Large intestine (tissue), 3 donors: Measurements from ENCODE around the gene RNF115. TPM values are rescaled to one million over a fixed set of nuclear protein-coding genes. Genes with fewer than 3 reads are reported as not detected.
"Not testable (repeated sequence)": the region's sequence is repeated elsewhere in the genome, so short reads cannot be mapped to it uniquely, and the experiment has no call there.

Experiments
- DNase-seq, 2 donors: peaks; one replicate each; pipeline versions ENCODE4 v3.0.0 to v3.0.0-alpha.2; 2013
- H3K27ac ChIP-seq: one replicate; pipeline ENCODE4 v1.5.1; 2013; ENCODE audit warnings: low read length
- H3K27me3 ChIP-seq: 2 replicates; pipeline ENCODE4 v1.6.1; 2013; ENCODE audit warnings: low read length; ENCODE audit not compliant: control insufficient read depth, insufficient read depth
- H3K36me3 ChIP-seq: 2 replicates; pipeline ENCODE4 v1.6.1; 2013; ENCODE audit warnings: low read length; ENCODE audit not compliant: control insufficient read depth, insufficient read depth
- H3K4me1 ChIP-seq: one replicate; pipeline ENCODE4 v1.6.1; 2013; ENCODE audit warnings: low read length; ENCODE audit not compliant: control insufficient read depth, insufficient read depth
- H3K4me3 ChIP-seq: one replicate; pipeline ENCODE4 v1.5.1; 2013; ENCODE audit warnings: low read length
- H3K9me3 ChIP-seq: one replicate; pipeline ENCODE4 v1.6.1; 2013; ENCODE audit warnings: mild to moderate bottlenecking, low read depth, low read length, moderate library complexity; ENCODE audit not compliant: control insufficient read depth
- WGBS: methylation state at CpG from one replicate; pipeline ENCODE4 v1.1.5; 2013; ENCODE audit warnings: low lambda C conversion rate; ENCODE audit not compliant: insufficient coverage; 5-methylcytosine and 5-hydroxymethylcytosine counted together
- polyA plus RNA-seq: library from polyadenylated mRNA; unstranded; fragments of 120-200 nt; gene quantifications from one replicate; pipeline ENCODE4 v1.2.1, GENCODE V29; 2013

Gene RNF115
- polyA plus RNA-seq, 1 donor: 14.7 TPM

GRCh38 chr1:145828367-145829026, 4.6 kb upstream of the RNF115 start:
- DNase-seq: no peak
- Histone ChIP-seq H3K27ac (no peak overlapping the region), H3K36me3 (peaks cover 69% of the 10 kb centered on the region), H3K27me3 (no peaks in the 10 kb centered on the region), H3K4me1 (peaks cover 4% of the 10 kb centered on the region), H3K4me3 (no peak overlapping the region), H3K9me3 (no peaks in the 10 kb centered on the region)

GRCh38 chr1:145827966-145828365, 4.1 kb upstream of the RNF115 start:
- Histone ChIP-seq H3K27me3 (no peaks in the 10 kb centered on the region), H3K4me3 (no peak overlapping the region), H3K27ac (no peak overlapping the region), H3K4me1 (peaks cover 4% of the 10 kb centered on the region), H3K36me3 (peaks cover 63% of the 10 kb centered on the region), H3K9me3 (no peaks in the 10 kb centered on the region)
- DNase-seq: no peak

- H3K4me1 ChIP-seq: peaks cover 4% of the 10 kb centered on the region
- H3K9me3 ChIP-seq: no peaks in the 10 kb centered on the region
- 100% methylated on average over 1 of the region's 2 CpGs for WGBS
- DNase-seq: no peak
- no peak overlapping the region for H3K4me3 ChIP-seq
- H3K36me3 ChIP-seq: peaks cover 50% of the 10 kb centered on the region
- H3K27ac ChIP-seq: no peak overlapping the region
- H3K27me3 ChIP-seq: no peaks in the 10 kb centered on the region
Observed at GRCh38 chr1:145826030-145826429, 2.1 kb upstream of the RNF115 start.

- peak overlapping the region; percentile 90 for H3K4me3 ChIP-seq
- WGBS: 0% methylated on average over 4 of the region's 7 CpGs
- no peak for DNase-seq
- peak overlapping the region; percentile 86 for H3K27ac ChIP-seq
- H3K4me1 ChIP-seq: peaks cover 4% of the 10 kb centered on the region
- peaks cover 36% of the 10 kb centered on the region for H3K36me3 ChIP-seq
- H3K9me3 ChIP-seq: no peaks in the 10 kb centered on the region
- no peaks in the 10 kb centered on the region for H3K27me3 ChIP-seq
Observed at GRCh38 chr1:145824499-145824842, 576 bp upstream of the RNF115 start.

DNA sequence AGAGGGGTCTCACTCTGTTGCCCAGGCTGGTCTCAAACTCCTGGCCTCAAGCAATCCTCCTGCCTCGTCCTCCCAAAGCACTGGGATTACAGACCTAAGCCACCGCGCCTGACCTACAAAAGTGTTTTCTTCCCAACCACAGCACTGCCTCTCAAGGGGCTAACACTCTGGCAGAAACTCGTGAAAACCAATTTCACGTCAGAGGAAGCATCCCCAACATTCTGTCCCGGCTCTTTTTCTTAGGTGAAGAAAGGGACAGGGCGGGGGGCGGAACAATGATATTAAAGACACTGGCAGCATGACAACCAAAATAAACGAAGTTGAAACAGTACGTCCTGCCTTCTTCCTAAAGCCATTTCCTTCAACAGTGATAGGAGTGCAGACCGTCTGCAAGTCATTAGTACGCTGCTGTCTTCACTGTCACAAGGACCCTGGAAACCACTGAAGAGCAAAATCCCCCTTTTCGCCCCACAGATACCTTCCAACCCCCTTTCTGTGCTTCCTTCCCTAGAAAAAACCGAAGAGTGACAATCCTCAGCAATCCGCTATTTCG, 1.0 kb downstream of the RNF115 start:
- DNase-seq, H3K4me1 ChIP-seq, H3K27ac ChIP-seq, H3K9me3 ChIP-seq, H3K4me3 ChIP-seq, H3K27me3 ChIP-seq: not testable (repeated sequence)
- WGBS: no CpG with 5 or more reads among the region's 16 CpGs
- peaks cover 20% of the 10 kb centered on the region for H3K36me3 ChIP-seq

GRCh38 chr1:145818095-145818494, 5.8 kb downstream of the RNF115 start:
- H3K36me3 ChIP-seq, H3K4me3 ChIP-seq, H3K27ac ChIP-seq, DNase-seq, H3K9me3 ChIP-seq, H3K4me1 ChIP-seq, H3K27me3 ChIP-seq: not testable (repeated sequence)
- no CpG with 5 or more reads among the region's 6 CpGs for WGBS

DNA sequence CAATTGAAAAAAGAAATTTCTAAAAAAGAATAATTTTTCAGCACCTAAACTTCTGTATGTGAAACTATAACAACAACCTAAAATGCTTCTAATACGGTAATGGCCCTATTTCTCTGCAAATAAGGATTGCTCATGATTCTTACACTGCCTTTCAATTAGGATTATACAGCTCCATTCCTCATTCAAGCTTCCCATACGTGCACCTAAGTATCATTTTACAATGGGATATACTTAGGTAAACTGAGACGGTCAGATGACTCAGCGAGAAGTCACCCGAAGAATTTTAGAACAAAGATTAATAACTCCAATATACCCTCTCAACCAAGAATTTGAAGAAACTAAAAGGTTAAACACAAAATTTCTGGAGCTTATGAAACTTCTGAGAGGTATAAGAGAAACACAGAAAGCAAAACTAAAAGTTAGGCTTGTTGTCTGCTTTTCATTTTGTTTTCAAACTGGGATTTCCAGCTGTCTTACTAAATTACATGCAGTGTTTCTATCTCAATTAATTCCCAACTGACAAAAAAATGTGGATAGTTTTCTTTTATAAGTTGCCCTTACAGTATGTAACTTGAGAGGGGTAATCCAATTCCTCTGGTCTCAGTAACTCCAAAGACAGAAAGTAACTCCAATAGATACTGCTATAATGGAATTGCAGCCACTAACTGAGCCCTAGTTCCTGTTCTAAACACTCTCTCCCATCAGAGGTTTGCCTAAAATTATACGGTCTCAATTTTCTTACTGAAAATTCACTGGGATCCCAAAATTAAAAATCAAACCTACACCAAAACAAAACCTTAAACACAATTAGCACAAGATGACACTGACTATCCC, 10.7 kb downstream of the RNF115 start:
- H3K9me3 ChIP-seq, H3K36me3 ChIP-seq, H3K4me3 ChIP-seq, H3K27ac ChIP-seq, DNase-seq, H3K27me3 ChIP-seq, H3K4me1 ChIP-seq: not testable (repeated sequence)
- no CpG with 5 or more reads among the region's 6 CpGs for WGBS

- DNase-seq: no peak
- Histone ChIP-seq H3K27ac (no peak overlapping the region), H3K4me3 (no peak overlapping the region), H3K9me3 (no peaks in the 10 kb centered on the region), H3K4me1 (no peaks in the 10 kb centered on the region), H3K36me3 (peaks cover 4% of the 10 kb centered on the region), H3K27me3 (no peaks in the 10 kb centered on the region)
- 100% methylated on average over 5 of the region's 7 CpGs for WGBS
Observed at GRCh38 chr1:145806844-145807243, 17.1 kb downstream of the RNF115 start.

- Histone ChIP-seq H3K4me3 (no peak overlapping the region), H3K4me1 (no peaks in the 10 kb centered on the region), H3K27ac (no peak overlapping the region), H3K27me3 (no peaks in the 10 kb centered on the region), H3K36me3 (peaks cover 4% of the 10 kb centered on the region), H3K9me3 (no peaks in the 10 kb centered on the region)
- WGBS: no CpG with 5 or more reads among the region's 4 CpGs
- DNase-seq: no peak
Observed at GRCh38 chr1:145806408-145806807, 17.5 kb downstream of the RNF115 start.

DNA sequence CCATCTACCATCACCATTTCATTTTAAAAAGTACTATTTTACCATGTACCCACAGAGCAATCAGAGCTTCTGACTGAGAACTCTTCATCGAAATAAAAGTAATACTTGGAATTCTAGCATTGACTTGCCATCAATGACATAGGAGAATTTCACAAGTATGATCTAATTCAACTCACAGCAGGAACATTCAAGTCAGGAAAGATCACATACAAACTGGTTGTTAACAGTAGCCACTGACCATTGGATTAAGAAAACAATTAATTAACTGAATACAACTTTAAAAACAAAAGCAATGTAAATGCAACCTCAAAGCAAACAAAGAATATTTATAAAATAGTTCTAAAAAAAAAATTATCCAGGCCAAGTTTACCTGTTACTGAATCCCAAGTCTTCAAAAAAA, 18.8 kb downstream of the RNF115 start:
- WGBS: no CpG with 5 or more reads among the region's 1 CpG

More for the DNA sequence above, 18.8 kb downstream of the RNF115 start:
- Histone ChIP-seq H3K27ac (no peak overlapping the region), H3K4me1 (no peaks in the 10 kb centered on the region), H3K4me3 (no peak overlapping the region), H3K9me3 (no peaks in the 10 kb centered on the region), H3K27me3 (no peaks in the 10 kb centered on the region), H3K36me3 (peaks cover 4% of the 10 kb centered on the region)
- DNase-seq: no peak
